22Rv1 (cell line): Measurements from ENCODE around the gene ZNF773.

ENCODE experiments used
- ZFX ChIP-seq: fragments of 450-650 bp; IDR thresholded peaks from 2 replicates; pipeline ENCODE4 v1.6.1; 2017; ENCODE audit warnings: antibody characterized with exemption, borderline replicate concordance
- TF ChIP-seq, protein P1 (sequence below): fragments of 450-650 bp; IDR thresholded peaks from 2 replicates; pipeline ENCODE4 v1.5.1; 2017; ENCODE audit warnings: mild to moderate bottlenecking

DNA sequence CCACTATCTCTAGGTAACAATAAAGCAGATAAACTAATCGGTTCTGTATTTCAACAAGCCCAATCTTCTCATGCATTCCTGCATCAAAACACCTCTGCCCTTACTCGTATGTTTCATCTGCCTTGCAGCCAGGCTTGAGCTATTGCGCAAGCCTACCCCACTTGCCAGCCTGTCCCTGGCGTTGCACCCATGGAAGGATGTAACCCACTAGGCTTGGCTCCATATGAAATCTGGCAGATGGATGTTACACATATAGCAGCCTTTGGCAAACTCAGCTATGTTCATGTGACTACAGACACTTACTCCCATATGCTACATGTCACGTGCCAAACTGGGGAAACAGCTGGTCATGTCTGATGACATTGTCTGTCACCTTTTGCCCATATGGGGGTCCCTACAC is 15.5 kb downstream of the ZNF773 start:
- TF ChIP-seq, protein P1, sequence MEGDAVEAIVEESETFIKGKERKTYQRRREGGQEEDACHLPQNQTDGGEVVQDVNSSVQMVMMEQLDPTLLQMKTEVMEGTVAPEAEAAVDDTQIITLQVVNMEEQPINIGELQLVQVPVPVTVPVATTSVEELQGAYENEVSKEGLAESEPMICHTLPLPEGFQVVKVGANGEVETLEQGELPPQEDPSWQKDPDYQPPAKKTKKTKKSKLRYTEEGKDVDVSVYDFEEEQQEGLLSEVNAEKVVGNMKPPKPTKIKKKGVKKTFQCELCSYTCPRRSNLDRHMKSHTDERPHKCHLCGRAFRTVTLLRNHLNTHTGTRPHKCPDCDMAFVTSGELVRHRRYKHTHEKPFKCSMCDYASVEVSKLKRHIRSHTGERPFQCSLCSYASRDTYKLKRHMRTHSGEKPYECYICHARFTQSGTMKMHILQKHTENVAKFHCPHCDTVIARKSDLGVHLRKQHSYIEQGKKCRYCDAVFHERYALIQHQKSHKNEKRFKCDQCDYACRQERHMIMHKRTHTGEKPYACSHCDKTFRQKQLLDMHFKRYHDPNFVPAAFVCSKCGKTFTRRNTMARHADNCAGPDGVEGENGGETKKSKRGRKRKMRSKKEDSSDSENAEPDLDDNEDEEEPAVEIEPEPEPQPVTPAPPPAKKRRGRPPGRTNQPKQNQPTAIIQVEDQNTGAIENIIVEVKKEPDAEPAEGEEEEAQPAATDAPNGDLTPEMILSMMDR, result no peak
- TF ChIP-seq ZFX, result no peak
